ENCODE data around the gene KCNT1. TPM values are rescaled to one million over a fixed set of nuclear protein-coding genes. Genes with fewer than 3 reads are reported as not detected.

The KCNT1 gene
- total RNA-seq, 1 experiment from 2014 or later, result not detected

- DNase-seq (ENCODE audit: low read depth), result no peak
Measured at GRCh38 chr9:135795391-135795790, 93.4 kb downstream of the KCNT1 start.

GRCh38 chr9:135796784-135797485 is 95.0 kb downstream of the KCNT1 start:
- no peak for DNase-seq (ENCODE audit: low read depth)
- in situ Hi-C loops (cut with HindIII; ENCODE audit: low pct_unique_long_range_greater_than_20kb, low sequenced_read_pairs), result no loop called here

More at GRCh38 chr9:135795391-135795790, 93.4 kb downstream of the KCNT1 start:
- in situ Hi-C loops (cut with HindIII; ENCODE audit: low pct_unique_long_range_greater_than_20kb, low sequenced_read_pairs), result no loop called here

GRCh38 chr9:135797507-135798262 is 95.7 kb downstream of the KCNT1 start:
- no peak for DNase-seq (ENCODE audit: low read depth)
- in situ Hi-C loops (cut with HindIII; ENCODE audit: low pct_unique_long_range_greater_than_20kb, low sequenced_read_pairs), result no loop called here

- in situ Hi-C loops (cut with HindIII; ENCODE audit: low pct_unique_long_range_greater_than_20kb, low sequenced_read_pairs), result no loop called here
- DNase-seq (ENCODE audit: low read depth), result no peak
Measured at GRCh38 chr9:135798263-135798585, 96.2 kb downstream of the KCNT1 start.

- no peak for DNase-seq (ENCODE audit: low read depth)
- in situ Hi-C loops (cut with HindIII; ENCODE audit: low pct_unique_long_range_greater_than_20kb, low sequenced_read_pairs), result no loop called here
Measured at GRCh38 chr9:135799261-135799660, 97.3 kb downstream of the KCNT1 start.

GRCh38 chr9:135801070-135801469 is 99.1 kb downstream of the KCNT1 start:
- in situ Hi-C loops (cut with HindIII; ENCODE audit: low pct_unique_long_range_greater_than_20kb, low sequenced_read_pairs), result no loop called here
- DNase-seq (ENCODE audit: low read depth), result no peak

GRCh38 chr9:135802876-135803419 is 101.0 kb downstream of the KCNT1 start:
- DNase-seq (ENCODE audit: low read depth), result no peak
- in situ Hi-C loops (cut with HindIII; ENCODE audit: low pct_unique_long_range_greater_than_20kb, low sequenced_read_pairs), result no loop called here

GRCh38 chr9:135803441-135803840 is 101.5 kb downstream of the KCNT1 start:
- no peak for DNase-seq (ENCODE audit: low read depth)
- in situ Hi-C loops (cut with HindIII; ENCODE audit: low pct_unique_long_range_greater_than_20kb, low sequenced_read_pairs), result no loop called here

- in situ Hi-C loops (cut with HindIII; ENCODE audit: low pct_unique_long_range_greater_than_20kb, low sequenced_read_pairs), result no loop called here
- no peak for DNase-seq (ENCODE audit: low read depth)
Measured at GRCh38 chr9:135804581-135805421, 102.8 kb downstream of the KCNT1 start.

- in situ Hi-C loops (cut with HindIII; ENCODE audit: low pct_unique_long_range_greater_than_20kb, low sequenced_read_pairs), result no loop called here
- no peak for DNase-seq (ENCODE audit: low read depth)
Measured at GRCh38 chr9:135805422-135806022, 103.5 kb downstream of the KCNT1 start.

GRCh38 chr9:135809166-135809565 is 107.2 kb downstream of the KCNT1 start:
- in situ Hi-C loops (cut with HindIII; ENCODE audit: low pct_unique_long_range_greater_than_20kb, low sequenced_read_pairs), result no loop called here
- DNase-seq (ENCODE audit: low read depth), result no peak

- in situ Hi-C loops (cut with HindIII; ENCODE audit: low pct_unique_long_range_greater_than_20kb, low sequenced_read_pairs), result no loop called here
- DNase-seq (ENCODE audit: low read depth), result no peak
Measured at GRCh38 chr9:135810806-135811575, 109.0 kb downstream of the KCNT1 start.

- in situ Hi-C loops (cut with HindIII; ENCODE audit: low pct_unique_long_range_greater_than_20kb, low sequenced_read_pairs), result no loop called here
- DNase-seq (ENCODE audit: low read depth), result no peak
Measured at GRCh38 chr9:135811801-135812200, 109.8 kb downstream of the KCNT1 start.

GRCh38 chr9:135812961-135813360 is 111.0 kb downstream of the KCNT1 start:
- in situ Hi-C loops (cut with HindIII; ENCODE audit: low pct_unique_long_range_greater_than_20kb, low sequenced_read_pairs), result no loop called here
- DNase-seq (ENCODE audit: low read depth), result no peak

- in situ Hi-C loops (cut with HindIII; ENCODE audit: low pct_unique_long_range_greater_than_20kb, low sequenced_read_pairs), result no loop called here
- DNase-seq (ENCODE audit: low read depth), result no peak
Measured at GRCh38 chr9:135813671-135814290, 111.8 kb downstream of the KCNT1 start.

- in situ Hi-C loops (cut with HindIII; ENCODE audit: low pct_unique_long_range_greater_than_20kb, low sequenced_read_pairs), result no loop called here
- DNase-seq (ENCODE audit: low read depth), result no peak
Measured at GRCh38 chr9:135814421-135815095, 112.6 kb downstream of the KCNT1 start.

GRCh38 chr9:135815413-135815812 is 113.4 kb downstream of the KCNT1 start:
- in situ Hi-C loops (cut with HindIII; ENCODE audit: low pct_unique_long_range_greater_than_20kb, low sequenced_read_pairs), result no loop called here
- DNase-seq (ENCODE audit: low read depth), result no peak
